Activated naive CD8-positive, alpha-beta T cell (primary cell): ENCODE results near the gene GTF3C2.

Source experiments
- H3K27ac Mint-ChIP-seq: one replicate; pipeline ENCODE4 v1.8.0; 2021; ENCODE audit warnings: mixed read lengths
- H3K27me3 Mint-ChIP-seq: one replicate; pipeline ENCODE4 v1.8.0; 2021; ENCODE audit warnings: mixed read lengths
- H3K36me3 Mint-ChIP-seq: one replicate; pipeline ENCODE4 v1.8.0; 2021; ENCODE audit warnings: mixed read lengths
- H3K4me1 Mint-ChIP-seq: one replicate; pipeline ENCODE4 v1.8.0; 2021; ENCODE audit warnings: low read depth, mixed read lengths
- H3K4me3 Mint-ChIP-seq: one replicate; pipeline ENCODE4 v1.8.0; 2021; ENCODE audit warnings: mild to moderate bottlenecking, mixed read lengths
- H3K9me3 Mint-ChIP-seq: one replicate; pipeline ENCODE4 v1.8.0; 2021; ENCODE audit warnings: low read depth, mixed read lengths

GTF3C2 gene

GRCh38 chr2:27376866-27377617, 20.5 kb upstream of the GTF3C2 start:
- peaks cover 30% of the 10 kb centered on the region for H3K4me1 Mint-ChIP-seq
- no peaks in the 10 kb centered on the region for H3K27me3 Mint-ChIP-seq
- H3K36me3 Mint-ChIP-seq, result peaks cover 2% of the 10 kb centered on the region
- H3K4me3 Mint-ChIP-seq, result no peak overlapping the region
- H3K27ac Mint-ChIP-seq, result no peak overlapping the region
- H3K9me3 Mint-ChIP-seq, result no peaks in the 10 kb centered on the region

- Mint-ChIP-seq H3K27ac (no peak overlapping the region), H3K9me3 (no peaks in the 10 kb centered on the region), H3K4me1 (peaks cover 32% of the 10 kb centered on the region), H3K27me3 (no peaks in the 10 kb centered on the region), H3K36me3 (peaks cover 5% of the 10 kb centered on the region), H3K4me3 (no peak overlapping the region)
These were observed 19.7 kb upstream of the GTF3C2 start for GRCh38 chr2:27376151-27376865.

- H3K4me3 Mint-ChIP-seq, result no peak overlapping the region
- H3K4me1 Mint-ChIP-seq, result peaks cover 30% of the 10 kb centered on the region
- no peak overlapping the region for H3K27ac Mint-ChIP-seq
- H3K36me3 Mint-ChIP-seq, result peaks cover 8% of the 10 kb centered on the region
- no peaks in the 10 kb centered on the region for H3K9me3 Mint-ChIP-seq
- no peaks in the 10 kb centered on the region for H3K27me3 Mint-ChIP-seq
These were observed 19.0 kb upstream of the GTF3C2 start for GRCh38 chr2:27375513-27376099.

- no peak overlapping the region for H3K4me3 Mint-ChIP-seq
- no peaks in the 10 kb centered on the region for H3K9me3 Mint-ChIP-seq
- no peaks in the 10 kb centered on the region for H3K27me3 Mint-ChIP-seq
- H3K36me3 Mint-ChIP-seq, result peaks cover 15% of the 10 kb centered on the region
- H3K4me1 Mint-ChIP-seq, result peaks cover 30% of the 10 kb centered on the region
- no peak overlapping the region for H3K27ac Mint-ChIP-seq
These were observed 17.0 kb upstream of the GTF3C2 start for GRCh38 chr2:27373567-27373966.

- peak overlapping the region; percentile 99 for H3K27ac Mint-ChIP-seq
- peaks cover 35% of the 10 kb centered on the region for H3K4me1 Mint-ChIP-seq
- H3K27me3 Mint-ChIP-seq, result no peaks in the 10 kb centered on the region
- peak overlapping the region; percentile 100 for H3K4me3 Mint-ChIP-seq
- no peaks in the 10 kb centered on the region for H3K9me3 Mint-ChIP-seq
- H3K36me3 Mint-ChIP-seq, result peaks cover 17% of the 10 kb centered on the region
These were observed 16.4 kb upstream of the GTF3C2 start for GRCh38 chr2:27372937-27373336.

GRCh38 chr2:27370816-27371620, 14.5 kb upstream of the GTF3C2 start:
- Mint-ChIP-seq H3K36me3 (peaks cover 17% of the 10 kb centered on the region), H3K27me3 (no peaks in the 10 kb centered on the region), H3K4me3 (peak overlapping the region; percentile 100), H3K27ac (peak overlapping the region; percentile 99), H3K9me3 (no peaks in the 10 kb centered on the region), H3K4me1 (peaks cover 38% of the 10 kb centered on the region)

- H3K27ac Mint-ChIP-seq, result peak within 1 kb of the TSS; percentile 100
- peaks cover 17% of the 10 kb centered on the region for H3K36me3 Mint-ChIP-seq
These were observed 13.7 kb upstream of the GTF3C2 start, which contains the start of the genes EIF2B4 and SNX17 for GRCh38 chr2:27370026-27370815. TSS of gene EIF2B4 (minus strand) at chr2:27370338. CDS start at chr2:27370314, 24 bp downstream. TSS of gene SNX17 (plus strand) at chr2:27370616. CDS start at chr2:27370744, 128 bp downstream.

GRCh38 chr2:27369471-27370025, 13.0 kb upstream of the GTF3C2 start:
- Mint-ChIP-seq H3K9me3 (no peaks in the 10 kb centered on the region), H3K4me1 (peaks cover 36% of the 10 kb centered on the region), H3K4me3 (peak overlapping the region; percentile 100), H3K27ac (peak overlapping the region; percentile 88), H3K36me3 (peaks cover 17% of the 10 kb centered on the region), H3K27me3 (no peaks in the 10 kb centered on the region)

More at GRCh38 chr2:27370026-27370815, 13.7 kb upstream of the GTF3C2 start, which contains the start of the genes EIF2B4 and SNX17:
- peak within 1 kb of the TSS; percentile 100 for H3K4me3 Mint-ChIP-seq
- H3K9me3 Mint-ChIP-seq, result no peaks in the 10 kb centered on the region
- peaks cover 38% of the 10 kb centered on the region for H3K4me1 Mint-ChIP-seq
- H3K27me3 Mint-ChIP-seq, result no peaks in the 10 kb centered on the region

- Mint-ChIP-seq H3K36me3 (peaks cover 5% of the 10 kb centered on the region), H3K27me3 (no peaks in the 10 kb centered on the region), H3K4me1 (peaks cover 10% of the 10 kb centered on the region), H3K9me3 (no peaks in the 10 kb centered on the region), H3K27ac (no peak overlapping the region), H3K4me3 (no peak overlapping the region)
These were observed 7.4 kb upstream of the GTF3C2 start for GRCh38 chr2:27363933-27364332.

GRCh38 chr2:27362678-27363420, 6.3 kb upstream of the GTF3C2 start:
- H3K27ac Mint-ChIP-seq, result peak overlapping the region; percentile 16
- H3K36me3 Mint-ChIP-seq, result peaks cover 3% of the 10 kb centered on the region
- H3K4me3 Mint-ChIP-seq, result no peak overlapping the region
- no peaks in the 10 kb centered on the region for H3K9me3 Mint-ChIP-seq
- H3K27me3 Mint-ChIP-seq, result no peaks in the 10 kb centered on the region
- H3K4me1 Mint-ChIP-seq, result peaks cover 10% of the 10 kb centered on the region

GRCh38 chr2:27356056-27356381, 545 bp downstream of the GTF3C2 start:
- H3K4me1 Mint-ChIP-seq, result peaks cover 55% of the 10 kb centered on the region
- no peaks in the 10 kb centered on the region for H3K9me3 Mint-ChIP-seq
- H3K27me3 Mint-ChIP-seq, result no peaks in the 10 kb centered on the region
- no peaks in the 10 kb centered on the region for H3K36me3 Mint-ChIP-seq
- peak overlapping the region; percentile 100 for H3K27ac Mint-ChIP-seq
- peak overlapping the region; percentile 99 for H3K4me3 Mint-ChIP-seq

GRCh38 chr2:27354597-27354927, 2.0 kb downstream of the GTF3C2 start:
- H3K36me3 Mint-ChIP-seq, result no peaks in the 10 kb centered on the region
- no peak overlapping the region for H3K27ac Mint-ChIP-seq
- H3K27me3 Mint-ChIP-seq, result no peaks in the 10 kb centered on the region
- peak overlapping the region; percentile 99 for H3K4me3 Mint-ChIP-seq
- H3K4me1 Mint-ChIP-seq, result peaks cover 60% of the 10 kb centered on the region
- no peaks in the 10 kb centered on the region for H3K9me3 Mint-ChIP-seq
